Measurements from ENCODE around the gene RAPGEF5.

Gene RAPGEF5

GRCh38 chr7:22190736-22191135 lies 166.2 kb downstream of the RAPGEF5 start:
- no peak overlapping the region for H3K4me3 ChIP-seq (ENCODE audit: low read depth, low read length)
- H3K36me3 ChIP-seq: peaks cover 55% of the 10 kb centered on the region
- TF ChIP-seq CTCF (IDR thresholded peaks at IDR 0.05; ENCODE audit: low read depth, low read length): no peak
- no peaks in the 10 kb centered on the region for H3K27me3 ChIP-seq
- H3K4me1 ChIP-seq: peaks cover 9% of the 10 kb centered on the region; the same call in 1 of the 2 replicates
- no peaks in the 10 kb centered on the region for H3K9me3 ChIP-seq
- no peak for DNase-seq

- no peak for DNase-seq
- Histone ChIP-seq H3K4me3 (ENCODE audit: low read depth, low read length) (no peak overlapping the region), H3K9me3 (no peaks in the 10 kb centered on the region), H3K4me1 (peaks cover 9% of the 10 kb centered on the region; the same call in 1 of the 2 replicates), H3K27me3 (no peaks in the 10 kb centered on the region), H3K36me3 (peaks cover 47% of the 10 kb centered on the region)
- TF ChIP-seq CTCF (IDR thresholded peaks at IDR 0.05; ENCODE audit: low read depth, low read length): no peak
These were observed 167.2 kb downstream of the RAPGEF5 start for GRCh38 chr7:22189741-22190140.

DNA sequence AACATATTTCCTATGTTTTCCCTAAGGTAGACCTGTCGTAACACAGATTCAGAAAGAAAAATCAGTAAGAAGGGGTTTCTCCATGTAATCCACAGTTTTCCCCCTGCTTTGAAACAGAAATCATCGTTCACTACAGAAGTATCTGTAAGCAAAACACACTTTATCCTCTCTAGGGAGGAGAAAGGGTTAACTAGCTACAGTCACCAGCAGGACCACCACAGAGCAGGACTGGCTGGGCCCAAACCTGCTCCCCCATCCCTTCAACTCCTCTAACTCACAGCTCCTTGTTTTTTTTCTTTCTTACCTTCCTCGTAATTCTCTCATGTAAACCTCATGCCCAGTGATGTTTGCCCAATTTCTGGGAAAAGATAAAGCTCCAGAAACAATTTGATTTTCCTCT lies 167.7 kb downstream of the RAPGEF5 start:
- no peak for DNase-seq
- no peak for TF ChIP-seq CTCF (IDR thresholded peaks at IDR 0.05; ENCODE audit: low read depth, low read length)
- peaks cover 9% of the 10 kb centered on the region; the same call in 1 of the 2 replicates for H3K4me1 ChIP-seq
- H3K4me3 ChIP-seq (ENCODE audit: low read depth, low read length): no peak overlapping the region
- no peaks in the 10 kb centered on the region for H3K9me3 ChIP-seq
- peaks cover 49% of the 10 kb centered on the region for H3K36me3 ChIP-seq
- no peaks in the 10 kb centered on the region for H3K27me3 ChIP-seq

DNA sequence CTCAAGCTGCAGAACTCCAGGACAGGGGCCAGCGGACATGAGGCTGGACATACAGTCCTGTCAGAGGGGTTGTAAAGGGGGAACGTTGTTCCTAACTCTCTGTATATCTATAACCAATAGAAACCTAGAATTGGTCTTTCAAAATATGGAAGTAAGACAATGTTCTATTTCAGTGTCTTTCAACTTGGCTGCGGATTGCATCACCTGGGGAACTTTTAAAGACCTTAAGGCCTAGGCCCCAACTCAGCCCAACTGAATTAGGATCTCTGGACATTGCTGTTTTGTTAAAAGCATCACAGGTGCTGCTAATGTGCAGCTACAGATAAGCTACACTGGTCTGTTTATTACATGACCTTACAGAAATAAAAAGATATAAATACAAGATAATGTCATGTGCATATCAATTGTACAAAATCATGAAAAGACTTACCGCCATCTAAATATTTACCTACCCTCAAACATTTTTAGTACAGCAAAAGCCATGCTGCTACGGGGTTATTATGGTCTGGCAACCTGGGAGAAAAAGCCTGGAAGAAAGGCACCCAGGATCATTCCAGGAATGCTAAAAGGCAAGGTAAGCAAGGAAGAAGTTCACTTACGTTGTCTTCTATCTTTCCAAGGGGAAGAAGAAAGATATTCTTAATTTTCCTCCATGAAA lies 169.1 kb downstream of the RAPGEF5 start:
- H3K36me3 ChIP-seq: peaks cover 43% of the 10 kb centered on the region

GRCh38 chr7:22185559-22185958 lies 171.4 kb downstream of the RAPGEF5 start:
- no peaks in the 10 kb centered on the region for H3K9me3 ChIP-seq
- no peak for TF ChIP-seq CTCF (IDR thresholded peaks at IDR 0.05; ENCODE audit: low read depth, low read length)
- no peak overlapping the region for H3K4me3 ChIP-seq (ENCODE audit: low read depth, low read length)
- no peaks in the 10 kb centered on the region for H3K27me3 ChIP-seq
- peaks cover 8% of the 10 kb centered on the region; the same call in 1 of the 2 replicates for H3K4me1 ChIP-seq
- H3K36me3 ChIP-seq: peaks cover 39% of the 10 kb centered on the region
- no peak for DNase-seq

More for the DNA sequence above, 169.1 kb downstream of the RAPGEF5 start:
- DNase-seq: no peak
- peaks cover 9% of the 10 kb centered on the region; the same call in 1 of the 2 replicates for H3K4me1 ChIP-seq
- H3K27me3 ChIP-seq: no peaks in the 10 kb centered on the region
- H3K9me3 ChIP-seq: no peaks in the 10 kb centered on the region
- no peak overlapping the region for H3K4me3 ChIP-seq (ENCODE audit: low read depth, low read length)
- TF ChIP-seq CTCF (IDR thresholded peaks at IDR 0.05; ENCODE audit: low read depth, low read length): no peak

- H3K4me3 ChIP-seq (ENCODE audit: low read depth, low read length): no peak overlapping the region
These were observed 172.3 kb downstream of the RAPGEF5 start for GRCh38 chr7:22184549-22185199.

More at GRCh38 chr7:22184549-22185199, 172.3 kb downstream of the RAPGEF5 start:
- no peak for DNase-seq
- no peak for TF ChIP-seq CTCF (IDR thresholded peaks at IDR 0.05; ENCODE audit: low read depth, low read length)
- Histone ChIP-seq H3K27me3 (no peaks in the 10 kb centered on the region), H3K9me3 (no peaks in the 10 kb centered on the region; the same call in 1 of the 2 replicates), H3K36me3 (peaks cover 32% of the 10 kb centered on the region), H3K4me1 (peaks cover under 1% of the 10 kb centered on the region; the same call in 1 of the 2 replicates)
